IPS-NIHi11 (cell line): ENCODE results near the gene PIK3R2.
A peak's percentile ranks its signal among the peaks of the same experiment; 100 is the strongest.
"Not testable (repeated sequence)": the region's sequence is repeated elsewhere in the genome, so short reads cannot be mapped to it uniquely, and the experiment has no call there.

ENCODE experiments used
- DNase-seq: peaks from one replicate; pipeline ENCODE4 v3.0.0; 2012; ENCODE audit warnings: mixed read lengths, low spot score

The PIK3R2 gene

DNA sequence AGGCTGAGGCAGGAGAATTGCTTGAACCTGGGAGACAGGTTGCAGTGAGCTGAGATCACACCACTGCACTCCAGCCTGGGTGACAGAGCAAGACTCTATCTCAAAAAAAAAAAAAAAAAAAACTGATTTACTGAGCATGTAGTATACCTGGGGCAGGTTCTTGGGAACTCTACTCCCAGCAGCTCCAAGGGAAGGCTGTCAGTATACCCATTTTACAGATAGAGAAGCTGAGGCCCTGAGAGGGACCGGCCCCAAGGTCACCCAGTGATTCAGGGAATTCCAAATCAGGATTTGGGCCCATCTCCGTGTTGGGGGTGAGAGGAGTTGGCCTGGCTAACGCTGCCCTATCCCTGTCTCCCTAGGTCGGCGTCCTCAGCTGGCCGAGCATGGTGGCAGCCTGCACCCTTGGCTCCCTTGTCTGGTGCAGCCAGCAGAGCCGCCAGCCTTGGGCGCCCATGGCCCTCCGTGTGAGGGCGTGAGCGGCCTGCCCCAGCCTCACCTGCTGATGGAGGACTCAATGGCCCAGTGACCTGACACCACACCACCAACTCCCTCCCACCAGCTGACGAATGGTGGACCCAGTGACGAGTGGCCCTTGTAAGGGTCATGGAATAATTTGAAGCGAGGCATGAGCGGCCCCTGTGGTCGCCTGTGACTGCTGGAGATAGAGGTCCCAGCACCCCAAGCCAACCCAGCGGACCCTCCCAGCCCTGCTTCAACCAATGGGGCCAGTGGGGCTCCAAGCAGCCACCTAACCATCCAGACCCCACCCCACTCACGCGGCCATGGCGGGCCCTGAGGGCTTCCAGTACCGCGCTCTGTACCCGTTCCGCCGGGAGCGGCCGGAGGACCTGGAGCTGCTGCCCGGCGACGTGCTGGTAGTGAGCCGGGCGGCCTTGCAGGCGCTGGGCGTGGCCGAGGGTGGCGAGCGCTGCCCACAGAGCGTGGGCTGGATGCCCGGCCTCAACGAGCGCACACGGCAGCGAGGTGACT, 2.4 kb downstream of the PIK3R2 start:
- DNase-seq, result no peak

DNA sequence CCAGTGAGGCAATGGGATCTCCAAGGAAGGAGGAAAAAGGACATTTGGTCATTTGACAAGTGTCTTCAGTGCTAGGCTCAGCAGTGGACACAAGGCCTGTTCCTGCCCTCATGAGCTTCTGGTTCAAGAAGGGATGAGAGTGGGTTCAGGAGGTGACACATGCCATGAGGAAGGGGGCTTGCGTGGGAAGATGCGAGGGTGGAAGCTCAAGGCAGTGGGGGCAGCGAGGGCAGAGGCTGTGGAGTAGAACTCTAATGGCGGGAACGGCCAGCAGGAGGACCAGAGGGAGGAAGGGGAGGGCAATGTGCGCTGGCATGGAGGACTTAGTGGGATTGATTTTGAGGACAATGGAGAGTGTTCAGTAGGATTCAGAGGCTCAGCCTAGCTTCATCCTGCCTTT, 3.3 kb downstream of the PIK3R2 start:
- no peak for DNase-seq

- no peak for DNase-seq
These were observed 4.0 kb downstream of the PIK3R2 start for GRCh38 chr19:18156841-18157464.

- DNase-seq, result peak; percentile 57
These were observed 4.6 kb downstream of the PIK3R2 start for GRCh38 chr19:18157465-18158063.

DNA sequence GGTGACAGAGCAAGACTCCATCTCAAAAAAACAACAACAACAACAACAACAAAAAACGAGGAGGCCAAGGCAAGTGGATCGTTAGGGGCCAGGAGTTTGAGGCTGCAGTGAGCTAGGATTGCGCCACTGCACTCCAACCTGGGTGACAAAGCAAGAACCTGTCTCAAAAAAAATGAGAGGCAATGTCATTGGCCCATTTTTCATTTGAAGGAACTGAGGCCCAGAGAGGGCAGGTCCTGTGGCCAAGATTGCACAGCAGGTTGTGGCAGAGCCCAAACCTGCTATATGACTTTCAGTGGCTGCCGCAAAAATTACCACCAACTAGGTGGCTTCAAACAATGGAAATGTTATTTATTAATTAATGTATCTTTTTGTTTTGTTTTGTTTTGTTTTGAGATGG, 5.5 kb downstream of the PIK3R2 start:
- DNase-seq, result no peak

- not testable (repeated sequence) for DNase-seq
These were observed 6.2 kb downstream of the PIK3R2 start for GRCh38 chr19:18159059-18159616.

DNA sequence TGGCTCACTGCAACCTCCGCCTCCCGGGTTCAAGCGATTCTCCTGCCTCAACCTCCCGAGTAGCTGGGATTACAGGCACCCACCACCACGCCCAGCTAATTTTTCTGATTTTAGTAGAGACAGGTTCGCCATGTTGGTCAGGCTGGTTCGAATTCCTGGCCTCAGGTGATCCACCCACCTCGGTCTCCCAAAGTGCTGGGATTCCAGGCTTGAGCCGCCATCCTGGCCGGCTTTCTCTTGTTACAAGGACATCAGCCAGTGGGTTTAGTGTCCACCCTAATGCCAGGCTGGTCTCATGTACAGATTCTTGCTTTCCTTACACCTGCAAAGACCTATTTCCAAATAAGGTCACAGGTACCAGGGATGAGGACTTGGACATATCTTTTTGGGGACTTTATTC, 6.8 kb downstream of the PIK3R2 start:
- DNase-seq, result no peak

- no peak for DNase-seq
These were observed 7.6 kb downstream of the PIK3R2 start for GRCh38 chr19:18160493-18160970.

DNA sequence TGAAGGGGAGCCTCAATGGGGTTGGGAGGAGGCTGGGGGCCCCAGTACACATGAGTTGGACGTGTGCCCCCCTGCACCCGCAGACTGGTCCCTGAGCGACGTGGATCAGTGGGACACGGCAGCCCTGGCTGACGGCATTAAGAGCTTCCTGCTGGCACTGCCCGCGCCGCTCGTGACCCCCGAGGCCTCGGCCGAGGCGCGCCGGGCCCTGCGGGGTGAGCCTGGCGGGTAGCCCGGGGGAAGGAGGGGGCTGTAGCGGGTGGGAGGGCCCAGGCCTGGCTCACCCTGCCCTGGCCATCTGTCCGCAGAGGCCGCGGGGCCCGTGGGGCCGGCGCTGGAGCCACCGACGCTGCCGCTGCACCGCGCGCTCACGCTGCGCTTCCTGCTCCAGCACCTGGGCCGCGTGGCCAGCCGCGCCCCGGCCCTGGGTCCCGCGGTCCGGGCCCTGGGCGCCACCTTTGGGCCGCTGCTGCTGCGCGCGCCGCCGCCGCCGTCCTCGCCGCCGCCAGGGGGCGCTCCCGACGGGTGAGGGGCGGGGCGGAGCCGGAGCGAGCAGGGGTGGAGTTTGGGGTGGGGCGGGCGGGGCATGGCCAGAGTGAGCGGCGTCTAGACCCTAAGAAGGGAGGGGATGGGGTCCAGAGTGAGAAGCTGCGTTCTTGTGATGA, 8.1 kb downstream of the PIK3R2 start:
- peak; percentile 97 for DNase-seq

DNA sequence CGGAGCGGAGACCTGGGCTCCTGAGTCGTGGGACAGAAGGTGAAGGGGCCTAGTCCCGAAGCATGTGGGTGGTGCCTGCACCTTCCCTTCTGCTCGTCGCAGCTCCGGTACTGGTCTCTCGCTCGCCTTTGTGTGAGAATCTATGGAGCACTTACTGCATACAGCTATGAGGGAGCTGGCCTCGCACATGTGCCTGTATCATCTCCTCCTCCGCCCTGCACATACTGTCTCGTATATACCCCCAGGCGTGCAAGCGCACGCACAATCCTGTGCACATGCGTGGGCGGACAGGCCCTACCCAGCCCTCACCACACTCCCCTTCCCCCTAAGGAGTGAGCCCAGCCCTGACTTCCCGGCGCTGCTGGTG, 8.7 kb downstream of the PIK3R2 start:
- no peak for DNase-seq

DNA sequence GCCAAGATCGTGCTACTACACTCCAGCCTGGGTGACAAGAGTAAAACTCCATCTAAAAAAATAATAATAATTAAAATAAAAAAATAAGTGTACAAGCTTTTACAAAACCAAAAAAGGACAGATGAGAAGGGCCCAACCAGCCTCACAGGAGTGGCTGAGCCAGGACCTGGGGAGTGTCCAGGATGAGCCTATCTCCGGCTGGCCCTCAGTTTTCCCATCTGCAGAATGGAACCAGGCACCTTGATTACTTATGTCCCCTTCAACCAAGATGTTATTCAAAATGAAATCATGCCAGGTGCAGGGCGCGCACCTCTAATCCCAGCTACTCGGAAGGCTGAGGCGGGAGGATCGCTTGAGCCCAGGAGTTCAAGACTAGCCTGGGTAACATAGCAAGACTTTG, 11.1 kb downstream of the PIK3R2 start:
- no peak for DNase-seq

GRCh38 chr19:18165794-18166544, 13.0 kb downstream of the PIK3R2 start:
- no peak for DNase-seq

DNA sequence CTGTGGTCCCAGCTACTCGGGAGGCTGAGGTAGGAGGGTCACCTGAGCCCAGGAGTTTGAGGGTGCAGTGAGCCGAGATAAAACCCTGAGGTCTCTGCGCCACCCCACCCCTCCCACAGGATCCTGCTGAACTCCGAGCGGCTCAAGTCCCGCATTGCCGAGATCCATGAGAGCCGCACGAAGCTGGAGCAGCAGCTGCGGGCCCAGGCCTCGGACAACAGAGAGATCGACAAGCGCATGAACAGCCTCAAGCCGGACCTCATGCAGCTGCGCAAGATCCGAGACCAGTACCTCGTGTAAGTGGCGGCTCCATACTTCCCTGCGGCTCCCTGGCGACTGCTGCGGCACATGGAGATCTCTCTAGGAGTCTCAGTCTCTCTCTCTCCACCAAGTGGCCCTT, 14.0 kb downstream of the PIK3R2 start:
- no peak for DNase-seq

GRCh38 chr19:18167975-18168645, 15.1 kb downstream of the PIK3R2 start:
- peak; percentile 94 for DNase-seq

- no peak for DNase-seq
These were observed 15.9 kb downstream of the PIK3R2 start for GRCh38 chr19:18168673-18169381.

- DNase-seq, result no peak
These were observed 17.8 kb downstream of the PIK3R2 start for GRCh38 chr19:18170714-18171255.

DNA sequence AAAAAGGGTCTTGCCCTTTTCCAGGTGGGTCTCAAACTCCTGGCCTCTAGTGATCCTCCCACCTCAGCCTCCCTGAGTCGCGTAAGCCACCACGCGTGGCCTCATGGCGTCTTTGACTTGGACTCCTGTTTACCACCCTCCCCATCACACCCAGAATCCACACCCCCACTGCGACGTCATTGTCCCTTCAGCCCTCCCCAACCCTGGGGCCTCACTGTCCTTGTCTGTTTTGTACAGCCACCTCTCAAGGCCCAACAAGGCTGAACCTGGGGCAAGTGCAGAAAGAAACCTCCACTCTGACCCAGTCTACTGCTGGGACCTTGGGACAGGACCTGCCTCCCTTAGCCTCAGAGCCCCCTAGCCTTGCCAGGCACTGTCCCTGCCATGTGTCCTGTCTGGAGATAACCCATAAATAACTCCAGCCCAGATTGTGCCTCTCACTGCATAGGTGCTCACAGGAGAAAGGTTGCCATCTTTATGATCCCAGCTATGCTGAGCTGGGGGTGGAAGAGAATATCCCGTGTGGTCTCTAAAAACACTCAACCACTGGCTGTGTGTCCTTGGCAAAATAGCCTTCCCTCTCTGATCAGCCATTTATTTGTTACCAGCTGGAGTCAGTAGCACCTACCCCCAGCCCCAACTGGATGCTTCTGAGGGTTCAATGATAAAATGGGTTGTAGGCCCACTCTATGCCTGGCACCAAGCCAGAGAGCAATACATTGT, 18.8 kb downstream of the PIK3R2 start:
- no peak for DNase-seq

DNA sequence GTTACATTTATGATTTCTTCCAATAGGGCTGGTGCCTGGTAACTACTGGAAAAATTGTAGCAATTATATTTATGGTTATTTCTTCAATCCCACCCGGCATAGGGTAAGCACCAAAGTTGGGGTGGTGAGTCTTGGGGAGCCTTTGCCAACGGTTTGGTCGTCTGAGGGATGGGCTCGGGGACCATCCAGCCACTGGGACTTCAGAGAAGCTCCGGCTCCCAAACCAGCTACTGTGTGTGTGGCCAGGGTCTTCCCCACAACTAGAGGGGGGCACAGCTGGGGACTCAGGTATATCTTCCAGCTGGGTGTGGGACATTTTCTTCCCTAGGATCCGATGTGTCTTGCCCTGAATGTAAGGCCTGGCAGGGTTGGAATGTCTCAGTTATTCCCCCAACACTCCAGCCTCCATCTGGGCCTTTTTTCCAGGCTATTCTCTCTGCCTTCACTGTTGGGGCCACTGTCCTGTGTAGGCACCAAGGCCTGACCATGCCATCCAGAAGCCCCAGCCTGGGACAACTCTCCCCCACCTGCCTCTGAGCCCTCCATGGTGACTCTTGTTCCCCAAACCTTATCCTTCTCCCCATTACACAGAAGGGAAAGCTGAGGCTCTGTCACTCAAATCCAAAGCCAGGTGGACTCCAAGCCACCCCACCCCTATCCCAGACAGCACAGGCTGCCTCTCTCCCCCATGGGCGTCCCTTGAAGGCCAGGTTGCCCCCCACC, 19.5 kb downstream of the PIK3R2 start:
- no peak for DNase-seq
